HepG2 (cell line): ENCODE data around the gene PHKG2. TPM values are rescaled to one million over a fixed set of nuclear protein-coding genes. Genes with fewer than 3 reads are reported as not detected.

ENCODE experiments used
- ATAD3A ChIP-seq: sonication (generic); formaldehyde crosslinking; IDR thresholded peaks from 2 replicates; pipeline ENCODE4 v1.4.0; 2020; ENCODE audit warnings: missing genetic modification reagents
- CBFB ChIP-seq: sonication (generic); formaldehyde crosslinking; IDR thresholded peaks from 2 replicates; pipeline ENCODE4 v1.4.0; 2020; ENCODE audit warnings: missing genetic modification reagents
- CENPX ChIP-seq: sonication (generic); formaldehyde crosslinking; IDR thresholded peaks from 2 replicates; pipeline ENCODE4 v1.9.0; 2021; ENCODE audit warnings: mild to moderate bottlenecking, missing genetic modification reagents, moderate library complexity
- DNMT3B ChIP-seq: conservative IDR thresholded peaks from 2 replicates; pipeline ENCODE4 v1.6.1; 2016; ENCODE audit warnings: missing biosample characterization, control low read depth
- ISL2 ChIP-seq: sonication (generic); formaldehyde crosslinking; IDR thresholded peaks from 2 replicates; pipeline ENCODE4 v1.5.0; 2020; ENCODE audit warnings: missing genetic modification reagents
- JARID2 ChIP-seq: sonication (generic); formaldehyde crosslinking; IDR thresholded peaks from 2 replicates; pipeline ENCODE4 v1.8.1; 2023; ENCODE audit warnings: missing genetic modification reagents, inconsistent platforms; ENCODE audit not compliant: insufficient replicate concordance
- MYNN ChIP-seq: sonication (generic); formaldehyde crosslinking; IDR thresholded peaks from 2 replicates; pipeline ENCODE4 v1.4.0; 2020; ENCODE audit warnings: mild to moderate bottlenecking, low read depth, missing genetic modification reagents
- NFKBIZ ChIP-seq: IDR thresholded peaks from 2 replicates; pipeline ENCODE4 v1.6.1; 2018; ENCODE audit warnings: missing genetic modification reagents, missing compliant biosample characterization
- PRDM15 ChIP-seq: sonication (generic); formaldehyde crosslinking; IDR thresholded peaks from 2 replicates; pipeline ENCODE4 v1.4.0; 2020; ENCODE audit warnings: missing genetic modification reagents
- SIN3B ChIP-seq: fragments of 150-350 bp; IDR thresholded peaks from 2 replicates; pipeline ENCODE4 v1.6.1; 2014; ENCODE audit warnings: low read length
- TBX3 ChIP-seq: fragments of 450-650 bp; IDR thresholded peaks from 2 replicates; pipeline ENCODE4 v1.6.1; 2017; ENCODE audit warnings: antibody characterized with exemption, mild to moderate bottlenecking, inconsistent platforms, borderline replicate concordance
- ZFP36 ChIP-seq: fragments of 150-350 bp; IDR thresholded peaks from 2 replicates; pipeline ENCODE4 v1.6.1; 2018; ENCODE audit warnings: borderline replicate concordance, low read length, low read depth; ENCODE audit not compliant: partially characterized antibody
- ZNF205 ChIP-seq: IDR thresholded peaks from 2 replicates; pipeline ENCODE4 v1.6.1; 2018; ENCODE audit warnings: missing biosample characterization, missing genetic modification reagents
- ZNF280D ChIP-seq: sonication (generic); formaldehyde crosslinking; IDR thresholded peaks from 2 replicates; pipeline ENCODE4 v1.5.1; 2020; ENCODE audit warnings: mild to moderate bottlenecking, missing genetic modification reagents
- ZNF329 ChIP-seq: sonication (generic); formaldehyde crosslinking; IDR thresholded peaks from 2 replicates; pipeline ENCODE4 v1.9.0; 2021; ENCODE audit warnings: low read depth, mild to moderate bottlenecking, missing genetic modification reagents
- ZNF367 ChIP-seq: sonication (generic); formaldehyde crosslinking; IDR thresholded peaks from 2 replicates; pipeline ENCODE4 v1.4.0; 2020; ENCODE audit warnings: missing genetic modification reagents, borderline replicate concordance
- ZNF468 ChIP-seq: sonication (generic); formaldehyde crosslinking; IDR thresholded peaks from 2 replicates; pipeline ENCODE4 v1.8.0; 2022; ENCODE audit warnings: mild to moderate bottlenecking, moderate library complexity, missing genetic modification reagents
- ZNF598 ChIP-seq: sonication (generic); formaldehyde crosslinking; IDR thresholded peaks from 2 replicates; pipeline ENCODE4 v1.5.1; 2020; ENCODE audit warnings: mild to moderate bottlenecking, missing genetic modification reagents, borderline replicate concordance
- ZNF670 ChIP-seq: sonication (generic); formaldehyde crosslinking; IDR thresholded peaks from 2 replicates; pipeline ENCODE4 v1.8.0; 2022; ENCODE audit warnings: mild to moderate bottlenecking, missing genetic modification reagents, borderline replicate concordance
- ZNF709 ChIP-seq: sonication (generic); formaldehyde crosslinking; IDR thresholded peaks from 2 replicates; pipeline ENCODE4 v1.5.0; 2020; ENCODE audit warnings: mild to moderate bottlenecking, missing genetic modification reagents
- ZNF724P ChIP-seq: sonication (generic); formaldehyde crosslinking; IDR thresholded peaks from 2 replicates; pipeline ENCODE4 v1.8.0; 2022; ENCODE audit warnings: missing genetic modification reagents, borderline replicate concordance
- ZSCAN31 ChIP-seq: sonication (generic); formaldehyde crosslinking; IDR thresholded peaks from 2 replicates; pipeline ENCODE4 v1.5.0; 2020; ENCODE audit warnings: low read depth, mild to moderate bottlenecking, missing genetic modification reagents
- polyA plus RNA-seq, 8 experiments: library from polyadenylated mRNA; depleted of rRNA in 3 of 8; stranded (reverse) in 7 of 8; unstranded in 1 of 8; fragments of >200 nt; fragmentation: Illumina TruSeq in 4 of 8; extraction: Trizol in 4 of 8; gene quantifications; 2 replicates each; pipeline versions ENCODE4 v1.2.1 to v1.2.3, GENCODE V29; 2011 to 2016; ENCODE audit warnings: low read depth in 4 of 8, missing spikeins in 1 of 8, mixed read lengths in 1 of 8; ENCODE audit not compliant: insufficient read depth in 1 of 8
- total RNA-seq, 5 experiments: library from RNA; depleted of rRNA; stranded (reverse); fragments of >200 nt; fragmentation: Illumina TruSeq; extraction: Trizol; gene quantifications; 2 replicates each; pipeline ENCODE4 v1.2.3, GENCODE V29; 2016; ENCODE audit warnings: low read depth in 1 of 5
- TF ChIP-seq, protein P1 (sequence below): sonication (generic); formaldehyde crosslinking; IDR thresholded peaks from 2 replicates; pipeline ENCODE4 v1.5.1; 2020; ENCODE audit warnings: missing genetic modification reagents, mild to moderate bottlenecking, borderline replicate concordance

The PHKG2 gene
- total and polyA plus RNA-seq, 2 of the 13 experiments (the other 11 are each of a cell fraction or from before 2014, with no cell fraction given) = 37.4 to 42.1 TPM

DNA sequence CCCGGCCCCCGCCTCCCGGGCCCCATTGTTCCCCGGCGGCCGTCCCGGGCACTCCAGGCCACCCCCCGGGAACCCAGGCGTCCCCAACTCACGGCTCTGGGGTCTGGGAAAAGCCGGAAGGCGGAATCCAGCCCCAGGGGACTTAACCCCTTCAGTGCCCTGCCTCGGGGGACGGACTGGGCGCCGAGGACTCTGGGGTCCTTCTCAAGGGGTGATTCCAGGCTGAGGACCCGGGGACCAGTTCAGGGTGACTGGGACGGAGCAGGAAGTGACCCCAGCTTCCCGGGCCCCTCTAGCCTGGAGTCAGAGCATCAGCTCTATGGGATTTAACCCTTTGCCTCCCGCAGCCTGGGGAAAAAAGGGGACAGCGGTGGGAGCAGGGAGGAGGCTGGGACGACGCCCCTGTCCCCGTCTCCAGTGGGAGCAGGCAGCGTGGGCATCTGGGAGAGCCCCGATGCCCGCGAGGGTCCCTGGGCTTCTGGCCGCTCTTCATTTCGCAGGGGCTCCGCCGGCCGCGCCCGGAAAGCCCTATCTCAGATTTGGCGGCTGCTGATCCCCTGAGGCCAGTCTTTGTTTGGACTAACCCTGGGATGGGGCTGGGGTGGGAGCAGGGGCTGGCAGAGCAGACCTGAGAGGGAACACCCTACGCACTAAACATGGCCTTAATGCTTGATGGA, 38.8 kb downstream of the PHKG2 start, which contains the start of gene ZNF629 (continued):
- TF ChIP-seq ZNF367 (CRISPR knock-in tag) (no peak), ZFP36 (no peak), ZNF670 (peak; percentile 40; the same call in 1 of the 2 replicates), ZNF598 (CRISPR knock-in tag) (peak; percentile 90; the same call in 1 of the 2 replicates), TBX3 (no peak), ZNF280D (peak; percentile 65; the same call in 1 of the 2 replicates), CENPX (CRISPR knock-in tag) (no peak), ZNF468 (CRISPR knock-in tag) (peak; percentile 70; the same call in 1 of the 2 replicates), PRDM15 (peak; percentile 71; the same call in 1 of the 2 replicates), ZNF205 (CRISPR knock-in tag) (peak; percentile 43; the same call in 1 of the 2 replicates), ZNF329 (CRISPR knock-in tag) (0 out of 2 replicates have a peak, but pooled peaks have one; percentile 66), ZNF724P (CRISPR knock-in tag) (0 out of 2 replicates have a peak, but pooled peaks have one; percentile 71), SIN3B (peak; percentile 77; the same call in 1 of the 2 replicates), ZNF709 (CRISPR knock-in tag) (no peak), ISL2 (peak; percentile 78; the same call in 1 of the 2 replicates), MYNN (no peak; the same call in 1 of the 2 replicates), CBFB (CRISPR knock-in tag) (peak; percentile 78), ZSCAN31 (peak; percentile 89), JARID2 (CRISPR knock-in tag) (peak; percentile 42), NFKBIZ (CRISPR knock-in tag) (no peak), ATAD3A (CRISPR knock-in tag) (no peak), DNMT3B (CRISPR knock-in tag) (peak; percentile 93)
- TF ChIP-seq, protein P1, sequence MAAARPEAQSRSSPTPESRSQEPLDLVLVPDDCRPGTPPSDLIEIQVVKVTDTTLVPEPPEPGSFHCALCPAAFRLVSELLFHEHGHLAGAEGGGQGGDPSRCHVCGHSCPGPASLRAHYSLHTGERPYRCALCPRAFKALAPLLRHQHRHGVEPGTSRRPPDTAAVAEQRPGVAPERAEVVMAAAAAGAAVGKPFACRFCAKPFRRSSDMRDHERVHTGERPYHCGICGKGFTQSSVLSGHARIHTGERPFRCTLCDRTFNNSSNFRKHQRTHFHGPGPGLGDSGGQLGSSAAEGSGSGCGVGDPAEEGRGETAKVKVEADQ = no peak; the same call in none of the 2 replicates
